Natural killer cell (primary cell): ENCODE data around the gene PGAP6. TPM values are rescaled to one million over a fixed set of nuclear protein-coding genes. Genes with fewer than 3 reads are reported as not detected.

Source experiments
- ATAC-seq, 3 donors: fragments of 150-1000 bp in 2 of 3; fragments of 200-7000 bp in 1 of 3; cut with Tn5 transposase; 1 replicate in 1 of 3; 2 replicates in 2 of 3; pipeline ENCODE4 v1.10.0; 2021; ENCODE audit warnings: mild to moderate bottlenecking in 2 of 3, moderate library complexity in 2 of 3
- DNase-seq, 2 donors: peaks; one replicate each; pipeline versions ENCODE4 v3.0.0 to v3.0.0-alpha.2; 2013 to 2021; ENCODE audit warnings: mixed read lengths in 1 of 2
- H3K27ac ChIP-seq: one replicate; pipeline ENCODE4 v1.5.1; 2013; ENCODE audit warnings: mild to moderate bottlenecking, low read length
- H3K27me3 ChIP-seq: one replicate; pipeline ENCODE4 v1.6.1; 2013; ENCODE audit warnings: low read length; ENCODE audit not compliant: control insufficient read depth, insufficient read depth
- H3K36me3 ChIP-seq: one replicate; pipeline ENCODE4 v1.6.1; 2013; ENCODE audit warnings: low read length; ENCODE audit not compliant: control insufficient read depth, insufficient read depth
- H3K4me1 ChIP-seq: one replicate; pipeline ENCODE4 v1.6.1; 2013; ENCODE audit warnings: low read length; ENCODE audit not compliant: control insufficient read depth, insufficient read depth
- H3K4me3 ChIP-seq: one replicate; pipeline ENCODE4 v1.5.1; 2013; ENCODE audit warnings: low read length
- H3K9me3 ChIP-seq: one replicate; pipeline ENCODE4 v1.6.1; 2013; ENCODE audit warnings: low read length; ENCODE audit not compliant: control insufficient read depth, insufficient read depth
- H3K27ac Mint-ChIP-seq, 2 donors: one replicate each; pipeline ENCODE4 v1.8.0; 2022; ENCODE audit warnings: mild to moderate bottlenecking in 2 of 2, mixed read lengths in 2 of 2, moderate library complexity in 1 of 2
- H3K27me3 Mint-ChIP-seq, 2 donors: one replicate each; pipeline ENCODE4 v1.8.0; 2022; ENCODE audit warnings: low read depth in 2 of 2, mixed read lengths in 2 of 2
- H3K36me3 Mint-ChIP-seq: one replicate; pipeline ENCODE4 v1.8.0; 2022; ENCODE audit warnings: mixed read lengths
- H3K4me1 Mint-ChIP-seq, 2 donors: one replicate each; pipeline ENCODE4 v1.8.0; 2022; ENCODE audit warnings: mixed read lengths in 2 of 2
- H3K4me3 Mint-ChIP-seq: one replicate; pipeline ENCODE4 v1.8.0; 2022; ENCODE audit warnings: mild to moderate bottlenecking, moderate library complexity, mixed read lengths
- H3K9me3 Mint-ChIP-seq, 2 donors: one replicate each; pipeline ENCODE4 v1.8.0; 2022; ENCODE audit warnings: mixed read lengths in 2 of 2
- WGBS: methylation state at CpG from one replicate; pipeline ENCODE4 v1.1.7; 2013; ENCODE audit warnings: missing lambda C conversion rate; ENCODE audit not compliant: insufficient coverage; 5-methylcytosine and 5-hydroxymethylcytosine counted together
- intact Hi-C: fragments of 100-400 bp; cut with micrococcal nuclease; formaldehyde crosslinking; loops from one replicate; pipeline ENCODE4 v1.14.2; 2022
- total RNA-seq, 4 donors: library from RNA; stranded (reverse); fragments of 120-200 nt in 1 of 4; gene quantifications; one replicate each; pipeline versions ENCODE4 v1.2.3 to v1.2.4, GENCODE V29; 2013 to 2022
- TF ChIP-seq, protein P1 (sequence below): fragments of 200-600 bp; IDR thresholded peaks from one replicate; pipeline ENCODE4 v1.8.0; 2022; ENCODE audit warnings: antibody characterized with exemption

The PGAP6 gene
- total RNA-seq, 3 donors from 2014 or later (not counting 1 experiment from before 2014, with no cell fraction given) = 48.0 to 66.7 (median 54.2) TPM

DNA sequence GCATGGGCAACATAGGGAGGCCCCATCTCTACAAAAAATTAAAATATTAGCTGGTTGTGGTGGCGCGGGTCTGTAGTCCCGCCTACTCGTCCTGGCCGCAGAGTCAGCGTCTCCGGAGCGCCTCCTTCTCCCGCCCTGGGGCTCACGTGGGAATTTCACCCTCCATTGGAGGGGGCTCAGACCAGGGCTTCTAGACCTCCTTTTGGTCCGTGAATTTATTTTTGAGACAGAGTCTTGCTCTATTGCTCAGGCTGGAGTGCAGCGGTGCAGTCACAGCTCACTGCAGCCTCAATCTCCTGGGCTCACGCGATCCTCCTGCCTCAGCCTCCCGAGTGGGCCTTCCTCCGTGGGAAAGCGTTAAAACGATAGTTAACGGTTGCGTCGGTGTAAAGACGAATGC lies 14.8 kb upstream of the PGAP6 start:
- peaks cover 29 to 43% of the 10 kb centered on the region in 2 donors for H3K4me1 Mint-ChIP-seq
- Histone ChIP-seq H3K4me3 (peak overlapping the region; percentile 4), H3K9me3 (peaks cover 6% of the 10 kb centered on the region), H3K4me1 (peaks cover 47% of the 10 kb centered on the region), H3K27me3 (no peaks in the 10 kb centered on the region), H3K36me3 (no peaks in the 10 kb centered on the region), H3K27ac (no peak overlapping the region)
- intact Hi-C loops = no loop called here
- peak overlapping the region in 1 of 2 donors; percentile 76 for H3K27ac Mint-ChIP-seq
- WGBS = 6% methylated on average over 22 of the region's 22 CpGs
- H3K4me3 Mint-ChIP-seq = peak overlapping the region; percentile 87
- DNase-seq (peak in 1 of 2 donors; percentile 42), ATAC-seq (no peak)
- TF ChIP-seq, protein P1, sequence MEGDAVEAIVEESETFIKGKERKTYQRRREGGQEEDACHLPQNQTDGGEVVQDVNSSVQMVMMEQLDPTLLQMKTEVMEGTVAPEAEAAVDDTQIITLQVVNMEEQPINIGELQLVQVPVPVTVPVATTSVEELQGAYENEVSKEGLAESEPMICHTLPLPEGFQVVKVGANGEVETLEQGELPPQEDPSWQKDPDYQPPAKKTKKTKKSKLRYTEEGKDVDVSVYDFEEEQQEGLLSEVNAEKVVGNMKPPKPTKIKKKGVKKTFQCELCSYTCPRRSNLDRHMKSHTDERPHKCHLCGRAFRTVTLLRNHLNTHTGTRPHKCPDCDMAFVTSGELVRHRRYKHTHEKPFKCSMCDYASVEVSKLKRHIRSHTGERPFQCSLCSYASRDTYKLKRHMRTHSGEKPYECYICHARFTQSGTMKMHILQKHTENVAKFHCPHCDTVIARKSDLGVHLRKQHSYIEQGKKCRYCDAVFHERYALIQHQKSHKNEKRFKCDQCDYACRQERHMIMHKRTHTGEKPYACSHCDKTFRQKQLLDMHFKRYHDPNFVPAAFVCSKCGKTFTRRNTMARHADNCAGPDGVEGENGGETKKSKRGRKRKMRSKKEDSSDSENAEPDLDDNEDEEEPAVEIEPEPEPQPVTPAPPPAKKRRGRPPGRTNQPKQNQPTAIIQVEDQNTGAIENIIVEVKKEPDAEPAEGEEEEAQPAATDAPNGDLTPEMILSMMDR = no peak
- no peaks in the 10 kb centered on the region for H3K9me3 Mint-ChIP-seq
- no peaks in the 10 kb centered on the region for H3K36me3 Mint-ChIP-seq
- H3K27me3 Mint-ChIP-seq = no peaks in the 10 kb centered on the region

DNA sequence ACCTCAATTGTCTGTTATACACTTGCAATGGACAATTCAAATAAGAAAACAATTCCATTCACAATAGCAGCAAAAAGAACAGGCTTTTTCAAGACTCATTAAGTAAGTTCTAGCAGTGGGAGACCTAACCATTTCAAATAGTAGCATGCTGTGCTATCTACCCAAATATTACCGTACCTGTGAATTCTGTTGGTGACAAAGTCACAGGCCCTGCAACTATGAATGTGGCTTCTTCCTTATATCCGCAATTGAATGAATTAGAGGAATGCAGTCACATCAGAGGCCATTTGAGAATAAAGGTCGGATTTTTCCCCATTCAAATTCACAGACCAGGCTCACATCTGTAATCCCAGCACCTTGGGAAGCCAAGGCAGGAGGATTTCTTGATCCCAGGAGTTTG lies 14.4 kb upstream of the PGAP6 start:
- Mint-ChIP-seq H3K9me3 (no peaks in the 10 kb centered on the region), H3K27ac (peak overlapping the region in 1 of 2 donors; percentile 76), H3K36me3 (no peaks in the 10 kb centered on the region), H3K27me3 (no peaks in the 10 kb centered on the region), H3K4me3 (peak overlapping the region; percentile 87), H3K4me1 (peaks cover 29 to 43% of the 10 kb centered on the region in 2 donors)
- 55% methylated on average over 3 of the region's 3 CpGs for WGBS
- TF ChIP-seq, protein P1 = no peak
- intact Hi-C loops = no loop called here
- Histone ChIP-seq H3K9me3 (peaks cover 9% of the 10 kb centered on the region), H3K4me3 (no peak overlapping the region), H3K4me1 (peaks cover 49% of the 10 kb centered on the region), H3K27me3 (no peaks in the 10 kb centered on the region), H3K36me3 (no peaks in the 10 kb centered on the region), H3K27ac (no peak overlapping the region)
- ATAC-seq (no peak), DNase-seq (no peak)

DNA sequence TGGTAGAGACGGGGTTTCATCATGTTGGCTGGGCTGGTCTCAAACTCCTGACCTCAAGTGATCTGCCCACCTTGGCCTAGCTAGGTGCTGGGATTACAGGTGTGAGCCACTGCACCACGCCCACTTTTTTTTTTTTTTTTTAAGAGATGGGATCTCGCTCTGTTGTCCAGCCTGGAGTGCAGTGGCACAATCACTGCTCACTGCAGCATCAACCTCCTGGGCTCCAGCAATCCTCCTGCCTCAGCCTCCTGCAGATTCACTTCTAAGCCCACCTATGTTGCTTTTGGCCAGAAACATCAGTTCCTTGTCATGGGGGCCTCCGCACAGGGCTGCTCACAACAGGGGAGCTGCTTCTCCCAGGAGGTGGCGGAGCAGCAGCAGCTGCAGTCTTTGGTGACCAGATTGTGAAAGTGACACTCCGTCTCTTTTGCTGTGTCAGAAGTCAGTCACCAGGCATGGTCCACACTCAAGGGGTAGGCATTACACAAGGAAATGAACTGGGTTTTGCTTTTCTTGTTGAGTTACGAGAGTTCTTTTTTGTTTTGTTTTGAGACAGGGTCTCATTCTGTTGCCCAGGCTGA lies 10.8 kb upstream of the PGAP6 start:
- no peaks in the 10 kb centered on the region for H3K36me3 Mint-ChIP-seq
- WGBS = 54% methylated on average over 7 of the region's 7 CpGs
- peak overlapping the region; percentile 85 to 91 for H3K27ac Mint-ChIP-seq
- DNase-seq = peak; percentile 61 to 62
- no peak overlapping the region for H3K4me3 ChIP-seq
- H3K27me3 ChIP-seq = no peaks in the 10 kb centered on the region
- TF ChIP-seq, protein P1 = peak; percentile 46
- intact Hi-C loops = loop anchor here (1.0 to 5.0 kb wide), 6 partner anchors 9 to 270 kb away; partner anchors contain the start of genes CAPN15, DECR2 and RAB11FIP3
- peak overlapping the region; percentile 57 for H3K4me3 Mint-ChIP-seq
- H3K4me1 Mint-ChIP-seq = peaks cover 21 to 26% of the 10 kb centered on the region in 2 donors
- ATAC-seq = peak; percentile 43 to 79 (median 63)
- peaks cover 9% of the 10 kb centered on the region for H3K9me3 ChIP-seq
- peak overlapping the region; percentile 62 for H3K27ac ChIP-seq
- H3K36me3 ChIP-seq = no peaks in the 10 kb centered on the region
- no peaks in the 10 kb centered on the region for H3K9me3 Mint-ChIP-seq
- H3K27me3 Mint-ChIP-seq = no peaks in the 10 kb centered on the region
- peaks cover 28% of the 10 kb centered on the region for H3K4me1 ChIP-seq
